ENCODE data around the gene ZNF385D. TPM values are rescaled to one million over a fixed set of nuclear protein-coding genes. Genes with fewer than 3 reads are reported as not detected.
A peak's percentile ranks its signal among the peaks of the same experiment; 100 is the strongest.

ZNF385D gene
- total RNA-seq, 1 experiment from 2014 or later: 9.6 TPM

DNA sequence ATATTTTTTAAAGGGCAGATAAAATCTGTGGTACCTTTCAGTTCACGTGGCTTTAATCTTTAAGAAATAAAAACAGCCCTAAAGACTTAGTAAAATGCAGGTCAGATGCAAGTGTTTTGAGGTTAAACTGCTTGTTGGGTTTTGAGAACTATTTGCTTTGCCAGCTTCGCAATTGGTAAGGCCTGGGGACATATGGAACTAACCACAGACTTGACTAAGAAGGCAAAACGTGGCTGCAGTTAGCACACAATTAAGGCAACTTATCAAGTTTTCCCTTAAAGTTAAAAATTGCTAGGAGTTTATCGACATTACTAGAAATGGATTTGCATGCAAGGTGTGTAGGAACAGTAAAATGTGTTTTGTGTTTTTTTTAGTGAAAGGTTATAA is 206.9 kb downstream of the ZNF385D start (continued):
- TF ChIP-seq, protein P1, sequence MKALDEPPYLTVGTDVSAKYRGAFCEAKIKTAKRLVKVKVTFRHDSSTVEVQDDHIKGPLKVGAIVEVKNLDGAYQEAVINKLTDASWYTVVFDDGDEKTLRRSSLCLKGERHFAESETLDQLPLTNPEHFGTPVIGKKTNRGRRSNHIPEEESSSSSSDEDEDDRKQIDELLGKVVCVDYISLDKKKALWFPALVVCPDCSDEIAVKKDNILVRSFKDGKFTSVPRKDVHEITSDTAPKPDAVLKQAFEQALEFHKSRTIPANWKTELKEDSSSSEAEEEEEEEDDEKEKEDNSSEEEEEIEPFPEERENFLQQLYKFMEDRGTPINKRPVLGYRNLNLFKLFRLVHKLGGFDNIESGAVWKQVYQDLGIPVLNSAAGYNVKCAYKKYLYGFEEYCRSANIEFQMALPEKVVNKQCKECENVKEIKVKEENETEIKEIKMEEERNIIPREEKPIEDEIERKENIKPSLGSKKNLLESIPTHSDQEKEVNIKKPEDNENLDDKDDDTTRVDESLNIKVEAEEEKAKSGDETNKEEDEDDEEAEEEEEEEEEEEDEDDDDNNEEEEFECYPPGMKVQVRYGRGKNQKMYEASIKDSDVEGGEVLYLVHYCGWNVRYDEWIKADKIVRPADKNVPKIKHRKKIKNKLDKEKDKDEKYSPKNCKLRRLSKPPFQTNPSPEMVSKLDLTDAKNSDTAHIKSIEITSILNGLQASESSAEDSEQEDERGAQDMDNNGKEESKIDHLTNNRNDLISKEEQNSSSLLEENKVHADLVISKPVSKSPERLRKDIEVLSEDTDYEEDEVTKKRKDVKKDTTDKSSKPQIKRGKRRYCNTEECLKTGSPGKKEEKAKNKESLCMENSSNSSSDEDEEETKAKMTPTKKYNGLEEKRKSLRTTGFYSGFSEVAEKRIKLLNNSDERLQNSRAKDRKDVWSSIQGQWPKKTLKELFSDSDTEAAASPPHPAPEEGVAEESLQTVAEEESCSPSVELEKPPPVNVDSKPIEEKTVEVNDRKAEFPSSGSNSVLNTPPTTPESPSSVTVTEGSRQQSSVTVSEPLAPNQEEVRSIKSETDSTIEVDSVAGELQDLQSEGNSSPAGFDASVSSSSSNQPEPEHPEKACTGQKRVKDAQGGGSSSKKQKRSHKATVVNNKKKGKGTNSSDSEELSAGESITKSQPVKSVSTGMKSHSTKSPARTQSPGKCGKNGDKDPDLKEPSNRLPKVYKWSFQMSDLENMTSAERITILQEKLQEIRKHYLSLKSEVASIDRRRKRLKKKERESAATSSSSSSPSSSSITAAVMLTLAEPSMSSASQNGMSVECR (CRISPR knock-in tag; IDR thresholded peaks at IDR 0.05; ENCODE audit: borderline replicate concordance): no peak
- no peak for TF ChIP-seq FOXP1 (CRISPR knock-in tag; IDR thresholded peaks at IDR 0.05; ENCODE audit: borderline replicate concordance)
- TF ChIP-seq, protein P2, sequence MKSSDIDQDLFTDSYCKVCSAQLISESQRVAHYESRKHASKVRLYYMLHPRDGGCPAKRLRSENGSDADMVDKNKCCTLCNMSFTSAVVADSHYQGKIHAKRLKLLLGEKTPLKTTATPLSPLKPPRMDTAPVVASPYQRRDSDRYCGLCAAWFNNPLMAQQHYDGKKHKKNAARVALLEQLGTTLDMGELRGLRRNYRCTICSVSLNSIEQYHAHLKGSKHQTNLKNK (CRISPR knock-in tag; IDR thresholded peaks at IDR 0.05): no peak
- TF ChIP-seq, protein P3, sequence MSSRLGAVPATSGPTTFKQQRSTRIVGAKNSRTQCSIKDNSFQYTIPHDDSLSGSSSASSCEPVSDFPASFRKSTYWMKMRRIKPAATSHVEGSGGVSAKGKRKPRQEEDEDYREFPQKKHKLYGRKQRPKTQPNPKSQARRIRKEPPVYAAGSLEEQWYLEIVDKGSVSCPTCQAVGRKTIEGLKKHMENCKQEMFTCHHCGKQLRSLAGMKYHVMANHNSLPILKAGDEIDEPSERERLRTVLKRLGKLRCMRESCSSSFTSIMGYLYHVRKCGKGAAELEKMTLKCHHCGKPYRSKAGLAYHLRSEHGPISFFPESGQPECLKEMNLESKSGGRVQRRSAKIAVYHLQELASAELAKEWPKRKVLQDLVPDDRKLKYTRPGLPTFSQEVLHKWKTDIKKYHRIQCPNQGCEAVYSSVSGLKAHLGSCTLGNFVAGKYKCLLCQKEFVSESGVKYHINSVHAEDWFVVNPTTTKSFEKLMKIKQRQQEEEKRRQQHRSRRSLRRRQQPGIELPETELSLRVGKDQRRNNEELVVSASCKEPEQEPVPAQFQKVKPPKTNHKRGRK (CRISPR knock-in tag; IDR thresholded peaks at IDR 0.05; ENCODE audit: borderline replicate concordance): no peak
- no peak for TF ChIP-seq ZNF416 (CRISPR knock-in tag; IDR thresholded peaks at IDR 0.05)
- TF ChIP-seq, protein P4, sequence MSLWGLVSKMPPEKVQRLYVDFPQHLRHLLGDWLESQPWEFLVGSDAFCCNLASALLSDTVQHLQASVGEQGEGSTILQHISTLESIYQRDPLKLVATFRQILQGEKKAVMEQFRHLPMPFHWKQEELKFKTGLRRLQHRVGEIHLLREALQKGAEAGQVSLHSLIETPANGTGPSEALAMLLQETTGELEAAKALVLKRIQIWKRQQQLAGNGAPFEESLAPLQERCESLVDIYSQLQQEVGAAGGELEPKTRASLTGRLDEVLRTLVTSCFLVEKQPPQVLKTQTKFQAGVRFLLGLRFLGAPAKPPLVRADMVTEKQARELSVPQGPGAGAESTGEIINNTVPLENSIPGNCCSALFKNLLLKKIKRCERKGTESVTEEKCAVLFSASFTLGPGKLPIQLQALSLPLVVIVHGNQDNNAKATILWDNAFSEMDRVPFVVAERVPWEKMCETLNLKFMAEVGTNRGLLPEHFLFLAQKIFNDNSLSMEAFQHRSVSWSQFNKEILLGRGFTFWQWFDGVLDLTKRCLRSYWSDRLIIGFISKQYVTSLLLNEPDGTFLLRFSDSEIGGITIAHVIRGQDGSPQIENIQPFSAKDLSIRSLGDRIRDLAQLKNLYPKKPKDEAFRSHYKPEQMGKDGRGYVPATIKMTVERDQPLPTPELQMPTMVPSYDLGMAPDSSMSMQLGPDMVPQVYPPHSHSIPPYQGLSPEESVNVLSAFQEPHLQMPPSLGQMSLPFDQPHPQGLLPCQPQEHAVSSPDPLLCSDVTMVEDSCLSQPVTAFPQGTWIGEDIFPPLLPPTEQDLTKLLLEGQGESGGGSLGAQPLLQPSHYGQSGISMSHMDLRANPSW (CRISPR knock-in tag; conservative IDR thresholded peaks at IDR 0.05; ENCODE audit: low read depth): no peak
- TF ChIP-seq ZNF219 (CRISPR knock-in tag; IDR thresholded peaks at IDR 0.05; ENCODE audit: borderline replicate concordance): no peak
- TF ChIP-seq, protein P5, sequence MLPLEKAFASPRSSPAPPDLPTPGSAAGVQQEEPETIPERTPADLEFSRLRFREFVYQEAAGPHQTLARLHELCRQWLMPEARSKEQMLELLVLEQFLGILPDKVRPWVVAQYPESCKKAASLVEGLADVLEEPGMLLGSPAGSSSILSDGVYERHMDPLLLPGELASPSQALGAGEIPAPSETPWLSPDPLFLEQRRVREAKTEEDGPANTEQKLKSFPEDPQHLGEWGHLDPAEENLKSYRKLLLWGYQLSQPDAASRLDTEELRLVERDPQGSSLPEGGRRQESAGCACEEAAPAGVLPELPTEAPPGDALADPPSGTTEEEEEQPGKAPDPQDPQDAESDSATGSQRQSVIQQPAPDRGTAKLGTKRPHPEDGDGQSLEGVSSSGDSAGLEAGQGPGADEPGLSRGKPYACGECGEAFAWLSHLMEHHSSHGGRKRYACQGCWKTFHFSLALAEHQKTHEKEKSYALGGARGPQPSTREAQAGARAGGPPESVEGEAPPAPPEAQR (CRISPR knock-in tag; IDR thresholded peaks at IDR 0.05): no peak
- TF ChIP-seq ZNF263 (CRISPR knock-in tag; IDR thresholded peaks at IDR 0.05; ENCODE audit: low read depth): no peak
- no peak for TF ChIP-seq NFE2L1 (CRISPR knock-in tag; IDR thresholded peaks at IDR 0.05)
- TF ChIP-seq, protein P6, sequence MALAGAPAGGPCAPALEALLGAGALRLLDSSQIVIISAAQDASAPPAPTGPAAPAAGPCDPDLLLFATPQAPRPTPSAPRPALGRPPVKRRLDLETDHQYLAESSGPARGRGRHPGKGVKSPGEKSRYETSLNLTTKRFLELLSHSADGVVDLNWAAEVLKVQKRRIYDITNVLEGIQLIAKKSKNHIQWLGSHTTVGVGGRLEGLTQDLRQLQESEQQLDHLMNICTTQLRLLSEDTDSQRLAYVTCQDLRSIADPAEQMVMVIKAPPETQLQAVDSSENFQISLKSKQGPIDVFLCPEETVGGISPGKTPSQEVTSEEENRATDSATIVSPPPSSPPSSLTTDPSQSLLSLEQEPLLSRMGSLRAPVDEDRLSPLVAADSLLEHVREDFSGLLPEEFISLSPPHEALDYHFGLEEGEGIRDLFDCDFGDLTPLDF (CRISPR knock-in tag; IDR thresholded peaks at IDR 0.05): no peak

DNA sequence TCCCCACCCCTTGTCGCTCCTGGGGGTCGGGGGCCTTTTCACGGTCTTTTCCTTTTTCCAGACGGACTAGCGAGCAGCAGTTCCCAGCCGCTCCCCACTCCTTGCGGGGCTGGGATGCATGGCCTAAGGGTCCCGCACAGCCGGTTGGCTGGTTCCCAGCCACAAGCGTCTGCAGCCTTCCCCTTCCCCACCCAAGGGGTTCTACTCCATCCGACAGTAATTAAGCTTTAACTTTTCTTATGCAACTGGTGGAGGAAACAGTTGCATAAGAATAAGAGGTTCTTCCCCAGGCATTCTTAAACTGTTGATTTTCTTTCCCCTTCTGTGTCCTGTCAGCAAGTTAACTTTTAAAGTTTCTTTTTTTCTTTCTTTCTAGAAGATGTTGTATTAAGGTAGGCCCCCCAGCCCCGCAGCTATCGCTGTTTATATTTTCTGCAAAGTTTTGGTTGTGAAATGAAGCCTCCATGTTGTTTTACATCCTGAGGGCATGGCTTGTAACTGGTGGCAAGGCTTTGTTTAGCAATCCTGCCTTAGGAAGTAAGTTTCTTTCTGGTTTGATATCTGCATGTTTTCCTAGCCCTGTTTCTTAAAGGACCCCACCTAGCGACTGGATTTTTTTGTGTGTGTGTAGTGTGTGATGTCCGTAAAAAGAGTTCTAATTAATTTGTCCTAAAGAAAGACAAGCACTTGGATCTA is 207.5 kb downstream of the ZNF385D start:
- Mint-ChIP-seq H3K27me3 (ENCODE audit: low read depth) (no peaks in the 10 kb centered on the region), H3K4me1 (peaks cover 67% of the 10 kb centered on the region), H3K4me3 (peak overlapping the region; percentile 70), H3K27ac (peak overlapping the region; percentile 97), H3K9me3 (no peaks in the 10 kb centered on the region), H3K36me3 (no peaks in the 10 kb centered on the region)
- ATAC-seq (peak; percentile 91), DNase-seq (ENCODE audit: low spot score) (peak; percentile 48)
- ChIA-PET POLR2A (no interaction called here), CTCF (no interaction called here)
- TF ChIP-seq, protein P7, sequence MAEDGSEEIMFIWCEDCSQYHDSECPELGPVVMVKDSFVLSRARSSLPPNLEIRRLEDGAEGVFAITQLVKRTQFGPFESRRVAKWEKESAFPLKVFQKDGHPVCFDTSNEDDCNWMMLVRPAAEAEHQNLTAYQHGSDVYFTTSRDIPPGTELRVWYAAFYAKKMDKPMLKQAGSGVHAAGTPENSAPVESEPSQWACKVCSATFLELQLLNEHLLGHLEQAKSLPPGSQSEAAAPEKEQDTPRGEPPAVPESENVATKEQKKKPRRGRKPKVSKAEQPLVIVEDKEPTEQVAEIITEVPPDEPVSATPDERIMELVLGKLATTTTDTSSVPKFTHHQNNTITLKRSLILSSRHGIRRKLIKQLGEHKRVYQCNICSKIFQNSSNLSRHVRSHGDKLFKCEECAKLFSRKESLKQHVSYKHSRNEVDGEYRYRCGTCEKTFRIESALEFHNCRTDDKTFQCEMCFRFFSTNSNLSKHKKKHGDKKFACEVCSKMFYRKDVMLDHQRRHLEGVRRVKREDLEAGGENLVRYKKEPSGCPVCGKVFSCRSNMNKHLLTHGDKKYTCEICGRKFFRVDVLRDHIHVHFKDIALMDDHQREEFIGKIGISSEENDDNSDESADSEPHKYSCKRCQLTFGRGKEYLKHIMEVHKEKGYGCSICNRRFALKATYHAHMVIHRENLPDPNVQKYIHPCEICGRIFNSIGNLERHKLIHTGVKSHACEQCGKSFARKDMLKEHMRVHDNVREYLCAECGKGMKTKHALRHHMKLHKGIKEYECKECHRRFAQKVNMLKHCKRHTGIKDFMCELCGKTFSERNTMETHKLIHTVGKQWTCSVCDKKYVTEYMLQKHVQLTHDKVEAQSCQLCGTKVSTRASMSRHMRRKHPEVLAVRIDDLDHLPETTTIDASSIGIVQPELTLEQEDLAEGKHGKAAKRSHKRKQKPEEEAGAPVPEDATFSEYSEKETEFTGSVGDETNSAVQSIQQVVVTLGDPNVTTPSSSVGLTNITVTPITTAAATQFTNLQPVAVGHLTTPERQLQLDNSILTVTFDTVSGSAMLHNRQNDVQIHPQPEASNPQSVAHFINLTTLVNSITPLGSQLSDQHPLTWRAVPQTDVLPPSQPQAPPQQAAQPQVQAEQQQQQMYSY (CRISPR knock-in tag; IDR thresholded peaks at IDR 0.05): no peak
- TF ChIP-seq PRRX2 (CRISPR knock-in tag; IDR thresholded peaks at IDR 0.05): peak; percentile 9; the same call in 1 of the 2 replicates
